ENCODE measurements around the gene SAMD3.

DNA sequence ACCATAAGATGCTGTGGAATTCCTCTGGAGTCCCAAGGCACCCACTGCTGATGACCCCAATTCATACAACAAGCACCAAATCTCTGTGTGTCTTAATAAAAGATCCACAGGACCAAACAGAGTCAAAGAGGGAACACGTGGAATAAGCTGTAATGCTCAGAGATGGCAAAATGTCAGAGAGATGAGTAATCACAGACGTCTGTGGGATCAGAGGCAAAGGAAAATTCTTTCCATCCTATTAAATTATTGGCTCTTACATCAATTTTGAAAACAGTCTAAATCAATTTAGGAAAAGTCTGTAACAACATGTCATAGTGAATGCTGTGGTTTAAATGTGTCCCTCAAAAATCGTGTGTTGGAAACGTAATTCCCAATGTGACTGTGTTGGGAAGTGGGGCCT, 17.5 kb upstream of the SAMD3 start:
- TF ChIP-seq JUND (CRISPR knock-in tag; IDR thresholded peaks at IDR 0.05) (no peak), REPIN1 (CRISPR knock-in tag; IDR thresholded peaks at IDR 0.05; ENCODE audit: borderline replicate concordance, low read depth) (no peak), ZNF672 (CRISPR knock-in tag; IDR thresholded peaks at IDR 0.05) (no peak), POLR2AphosphoS5 (IDR thresholded peaks at IDR 0.05; ENCODE audit: low read depth, low read length) (no peak), SMC3 (IDR thresholded peaks at IDR 0.05; ENCODE audit: low read length) (no peak)
- TF ChIP-seq, protein P1, sequence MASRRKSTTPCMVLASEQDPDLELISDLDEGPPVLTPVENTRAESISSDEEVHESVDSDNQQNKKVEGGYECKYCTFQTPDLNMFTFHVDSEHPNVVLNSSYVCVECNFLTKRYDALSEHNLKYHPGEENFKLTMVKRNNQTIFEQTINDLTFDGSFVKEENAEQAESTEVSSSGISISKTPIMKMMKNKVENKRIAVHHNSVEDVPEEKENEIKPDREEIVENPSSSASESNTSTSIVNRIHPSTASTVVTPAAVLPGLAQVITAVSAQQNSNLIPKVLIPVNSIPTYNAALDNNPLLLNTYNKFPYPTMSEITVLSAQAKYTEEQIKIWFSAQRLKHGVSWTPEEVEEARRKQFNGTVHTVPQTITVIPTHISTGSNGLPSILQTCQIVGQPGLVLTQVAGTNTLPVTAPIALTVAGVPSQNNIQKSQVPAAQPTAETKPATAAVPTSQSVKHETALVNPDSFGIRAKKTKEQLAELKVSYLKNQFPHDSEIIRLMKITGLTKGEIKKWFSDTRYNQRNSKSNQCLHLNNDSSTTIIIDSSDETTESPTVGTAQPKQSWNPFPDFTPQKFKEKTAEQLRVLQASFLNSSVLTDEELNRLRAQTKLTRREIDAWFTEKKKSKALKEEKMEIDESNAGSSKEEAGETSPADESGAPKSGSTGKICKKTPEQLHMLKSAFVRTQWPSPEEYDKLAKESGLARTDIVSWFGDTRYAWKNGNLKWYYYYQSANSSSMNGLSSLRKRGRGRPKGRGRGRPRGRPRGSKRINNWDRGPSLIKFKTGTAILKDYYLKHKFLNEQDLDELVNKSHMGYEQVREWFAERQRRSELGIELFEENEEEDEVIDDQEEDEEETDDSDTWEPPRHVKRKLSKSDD (CRISPR knock-in tag; IDR thresholded peaks at IDR 0.05; ENCODE audit: low read depth) = no peak
- TF ChIP-seq, protein P2, sequence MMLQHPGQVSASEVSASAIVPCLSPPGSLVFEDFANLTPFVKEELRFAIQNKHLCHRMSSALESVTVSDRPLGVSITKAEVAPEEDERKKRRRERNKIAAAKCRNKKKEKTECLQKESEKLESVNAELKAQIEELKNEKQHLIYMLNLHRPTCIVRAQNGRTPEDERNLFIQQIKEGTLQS (CRISPR knock-in tag; IDR thresholded peaks at IDR 0.05) = no peak
- TF ChIP-seq, protein P3, sequence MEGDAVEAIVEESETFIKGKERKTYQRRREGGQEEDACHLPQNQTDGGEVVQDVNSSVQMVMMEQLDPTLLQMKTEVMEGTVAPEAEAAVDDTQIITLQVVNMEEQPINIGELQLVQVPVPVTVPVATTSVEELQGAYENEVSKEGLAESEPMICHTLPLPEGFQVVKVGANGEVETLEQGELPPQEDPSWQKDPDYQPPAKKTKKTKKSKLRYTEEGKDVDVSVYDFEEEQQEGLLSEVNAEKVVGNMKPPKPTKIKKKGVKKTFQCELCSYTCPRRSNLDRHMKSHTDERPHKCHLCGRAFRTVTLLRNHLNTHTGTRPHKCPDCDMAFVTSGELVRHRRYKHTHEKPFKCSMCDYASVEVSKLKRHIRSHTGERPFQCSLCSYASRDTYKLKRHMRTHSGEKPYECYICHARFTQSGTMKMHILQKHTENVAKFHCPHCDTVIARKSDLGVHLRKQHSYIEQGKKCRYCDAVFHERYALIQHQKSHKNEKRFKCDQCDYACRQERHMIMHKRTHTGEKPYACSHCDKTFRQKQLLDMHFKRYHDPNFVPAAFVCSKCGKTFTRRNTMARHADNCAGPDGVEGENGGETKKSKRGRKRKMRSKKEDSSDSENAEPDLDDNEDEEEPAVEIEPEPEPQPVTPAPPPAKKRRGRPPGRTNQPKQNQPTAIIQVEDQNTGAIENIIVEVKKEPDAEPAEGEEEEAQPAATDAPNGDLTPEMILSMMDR (CRISPR knock-in tag; IDR thresholded peaks at IDR 0.05) = no peak
